Measurements from ENCODE around the gene HASPIN.

HASPIN gene

GRCh38 chr17:3768769-3769168 lies 45.1 kb downstream of the HASPIN start:
- no peak for DNase-seq

GRCh38 chr17:3770466-3770865 lies 46.8 kb downstream of the HASPIN start:
- no peak for DNase-seq

GRCh38 chr17:3771140-3771539 lies 47.4 kb downstream of the HASPIN start:
- DNase-seq: no peak

GRCh38 chr17:3772764-3773163 lies 49.1 kb downstream of the HASPIN start:
- no peak for DNase-seq

GRCh38 chr17:3773511-3773910 lies 49.8 kb downstream of the HASPIN start:
- DNase-seq: no peak

- no peak for DNase-seq
These were observed 50.3 kb downstream of the HASPIN start for GRCh38 chr17:3773966-3774365.
